Smooth muscle cell (in vitro differentiated cells): ENCODE measurements around the gene ATXN10. TPM values are rescaled to one million over a fixed set of nuclear protein-coding genes. Genes with fewer than 3 reads are reported as not detected.

Source experiments
- DNase-seq: peaks from one replicate; lab custom pipeline; 2025; ENCODE audit not compliant: unreplicated experiment; lab: John Stamatoyannopoulos, UW
- H2AFZ ChIP-seq: fragments of 200-600 bp; sonication (generic); 2 replicates; pipeline ENCODE4 v1.6.0; 2016; ENCODE audit warnings: antibody characterized with exemption, low read depth, mild to moderate bottlenecking
- H3F3A ChIP-seq: fragments of 200-600 bp; sonication (generic); 2 replicates; pipeline ENCODE4 v1.6.0; 2017; ENCODE audit warnings: antibody characterized with exemption, low read depth
- H3K27ac ChIP-seq: fragments of 200-600 bp; sonication (generic); 2 replicates; pipeline ENCODE4 v1.5.1; 2016; ENCODE audit warnings: low read depth, mild to moderate bottlenecking
- H3K27me3 ChIP-seq: fragments of 200-600 bp; sonication (generic); 2 replicates; pipeline ENCODE4 v1.6.1; 2016; ENCODE audit warnings: low read depth, mild to moderate bottlenecking
- H3K36me3 ChIP-seq: fragments of 200-600 bp; sonication (generic); 2 replicates; pipeline ENCODE4 v1.5.1; 2016; ENCODE audit warnings: low read depth
- H3K4me1 ChIP-seq: fragments of 200-600 bp; sonication (generic); 2 replicates; pipeline ENCODE4 v1.5.1; 2016; ENCODE audit warnings: low read depth
- H3K4me2 ChIP-seq: fragments of 200-600 bp; sonication (generic); 2 replicates; pipeline ENCODE4 v1.6.0; 2016; ENCODE audit warnings: mild to moderate bottlenecking
- H3K4me3 ChIP-seq: fragments of 200-600 bp; sonication (generic); 2 replicates; pipeline ENCODE4 v1.5.1; 2016; ENCODE audit warnings: mild to moderate bottlenecking
- H3K79me2 ChIP-seq: fragments of 200-600 bp; sonication (generic); 2 replicates; pipeline ENCODE4 v1.6.0; 2016; ENCODE audit warnings: low read depth, mild to moderate bottlenecking
- H3K9ac ChIP-seq: fragments of 200-600 bp; sonication (generic); 2 replicates; pipeline ENCODE4 v1.6.0; 2016; ENCODE audit warnings: low read depth
- H3K9me3 ChIP-seq: fragments of 200-600 bp; sonication (generic); replicated peaks from 2 replicates; pipeline ENCODE4 v1.5.1; 2016; ENCODE audit warnings: low read depth
- H4K20me1 ChIP-seq: fragments of 200-600 bp; sonication (generic); 2 replicates; pipeline ENCODE4 v1.6.0; 2016; ENCODE audit warnings: low read depth
- WGBS: methylation state at CpG from one replicate; pipeline ENCODE4 v1.1.7; 2016; ENCODE audit warnings: low lambda C conversion rate; 5-methylcytosine and 5-hydroxymethylcytosine counted together
- polyA plus RNA-seq: library from polyadenylated mRNA; unstranded; fragments of >200 nt; fragmentation: Nextera tagmentation; extraction: Ambion mirVana; gene quantifications from 2 replicates; pipeline ENCODE4 v1.2.1, GENCODE V29; 2016
- total RNA-seq: library from RNA; depleted of rRNA; stranded (reverse); fragments of >200 nt; gene quantifications from 2 replicates; pipeline ENCODE4 v1.2.3, GENCODE V29; 2014
- TF ChIP-seq, protein P1 (sequence below): fragments of 200-600 bp; sonication (generic); IDR thresholded peaks from 2 replicates; pipeline ENCODE4 v1.5.1; 2017; ENCODE audit warnings: borderline replicate concordance, mild to moderate bottlenecking, antibody characterized with exemption; ENCODE audit not compliant: insufficient read depth, poor library complexity, severe bottlenecking

The ATXN10 gene
- total and polyA plus RNA-seq, 2 experiments from 2014 or later: 117 to 131 TPM

DNA sequence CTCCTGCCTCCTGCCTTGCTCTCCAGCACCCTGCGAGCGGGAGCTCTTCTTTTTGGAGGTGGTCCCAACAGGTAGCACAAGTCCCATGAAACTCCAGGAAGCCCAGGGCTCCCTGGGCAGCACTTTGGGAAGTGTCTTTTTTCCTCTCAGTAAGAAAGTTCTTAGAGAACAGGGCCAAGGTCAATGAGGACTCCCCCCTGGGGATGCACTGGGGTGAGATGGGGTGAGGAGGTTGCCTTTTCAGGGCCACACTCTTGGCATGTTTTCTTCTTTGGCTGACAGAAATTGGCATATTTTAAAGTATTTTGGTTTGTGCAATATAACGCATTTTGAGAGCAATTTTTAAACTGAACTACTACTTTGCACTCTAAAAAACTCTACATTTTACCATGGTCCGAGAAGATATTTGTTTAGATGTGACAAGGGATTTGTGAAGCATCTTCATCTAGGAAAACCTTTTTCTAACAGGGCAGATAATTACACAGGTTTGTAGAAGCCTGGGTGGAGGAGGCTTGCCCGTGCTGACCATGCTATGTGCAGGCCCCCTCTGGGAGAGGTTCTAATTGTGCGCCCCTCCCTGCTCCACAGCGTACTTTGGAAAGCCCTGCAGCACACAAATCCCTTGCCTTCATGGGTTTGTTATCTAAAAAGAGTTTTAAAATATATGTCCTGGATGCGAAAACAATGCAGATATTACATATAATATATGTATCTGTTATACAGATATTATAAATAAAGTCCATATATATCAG lies 165.0 kb downstream of the ATXN10 start:
- Histone ChIP-seq H4K20me1 (peaks cover 68% of the 10 kb centered on the region), H3K4me2 (no peak overlapping the region), H3K27ac (no peak overlapping the region), H3K4me3 (no peak overlapping the region), H3K36me3 (no peaks in the 10 kb centered on the region), H3K4me1 (peaks cover 3% of the 10 kb centered on the region), H3K27me3 (no peaks in the 10 kb centered on the region), H3K9ac (no peak overlapping the region), H3F3A (no peaks in the 10 kb centered on the region), H3K9me3 (no peaks in the 10 kb centered on the region), H2AFZ (no peak overlapping the region), H3K79me2 (no peaks in the 10 kb centered on the region)
- WGBS: 94% methylated on average over 8 of the region's 8 CpGs
- no peak for DNase-seq
- TF ChIP-seq, protein P1, sequence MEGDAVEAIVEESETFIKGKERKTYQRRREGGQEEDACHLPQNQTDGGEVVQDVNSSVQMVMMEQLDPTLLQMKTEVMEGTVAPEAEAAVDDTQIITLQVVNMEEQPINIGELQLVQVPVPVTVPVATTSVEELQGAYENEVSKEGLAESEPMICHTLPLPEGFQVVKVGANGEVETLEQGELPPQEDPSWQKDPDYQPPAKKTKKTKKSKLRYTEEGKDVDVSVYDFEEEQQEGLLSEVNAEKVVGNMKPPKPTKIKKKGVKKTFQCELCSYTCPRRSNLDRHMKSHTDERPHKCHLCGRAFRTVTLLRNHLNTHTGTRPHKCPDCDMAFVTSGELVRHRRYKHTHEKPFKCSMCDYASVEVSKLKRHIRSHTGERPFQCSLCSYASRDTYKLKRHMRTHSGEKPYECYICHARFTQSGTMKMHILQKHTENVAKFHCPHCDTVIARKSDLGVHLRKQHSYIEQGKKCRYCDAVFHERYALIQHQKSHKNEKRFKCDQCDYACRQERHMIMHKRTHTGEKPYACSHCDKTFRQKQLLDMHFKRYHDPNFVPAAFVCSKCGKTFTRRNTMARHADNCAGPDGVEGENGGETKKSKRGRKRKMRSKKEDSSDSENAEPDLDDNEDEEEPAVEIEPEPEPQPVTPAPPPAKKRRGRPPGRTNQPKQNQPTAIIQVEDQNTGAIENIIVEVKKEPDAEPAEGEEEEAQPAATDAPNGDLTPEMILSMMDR: no peak

DNA sequence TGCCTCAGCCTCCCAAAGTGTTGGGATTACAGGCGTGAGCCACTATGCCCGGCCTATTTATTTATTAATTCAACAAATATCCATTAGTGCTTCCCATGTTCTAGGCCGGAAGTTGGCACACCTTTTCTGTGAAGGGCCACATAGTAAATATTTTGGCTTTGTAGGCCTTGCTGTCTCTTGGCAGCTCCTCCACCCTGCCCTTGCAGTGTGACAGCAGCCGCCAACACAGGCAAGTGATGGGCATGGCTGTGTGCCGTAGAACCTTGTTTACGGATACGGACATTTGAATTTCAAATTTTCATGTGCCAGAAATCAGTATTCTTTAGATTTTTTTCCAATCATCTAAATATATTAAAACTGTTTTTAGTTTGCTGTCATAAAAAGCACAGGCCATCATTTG lies 165.9 kb downstream of the ATXN10 start:
- WGBS: 97% methylated on average over 7 of the region's 7 CpGs
- Histone ChIP-seq H3K4me1 (peaks cover 11% of the 10 kb centered on the region), H3K27ac (no peak overlapping the region), H3K36me3 (no peaks in the 10 kb centered on the region), H3F3A (no peaks in the 10 kb centered on the region), H2AFZ (no peak overlapping the region), H3K9me3 (no peaks in the 10 kb centered on the region), H3K79me2 (no peaks in the 10 kb centered on the region), H3K4me3 (no peak overlapping the region), H3K4me2 (no peak overlapping the region), H3K27me3 (no peaks in the 10 kb centered on the region), H4K20me1 (peaks cover 76% of the 10 kb centered on the region), H3K9ac (no peak overlapping the region)
- TF ChIP-seq, protein P1: no peak
- no peak for DNase-seq

DNA sequence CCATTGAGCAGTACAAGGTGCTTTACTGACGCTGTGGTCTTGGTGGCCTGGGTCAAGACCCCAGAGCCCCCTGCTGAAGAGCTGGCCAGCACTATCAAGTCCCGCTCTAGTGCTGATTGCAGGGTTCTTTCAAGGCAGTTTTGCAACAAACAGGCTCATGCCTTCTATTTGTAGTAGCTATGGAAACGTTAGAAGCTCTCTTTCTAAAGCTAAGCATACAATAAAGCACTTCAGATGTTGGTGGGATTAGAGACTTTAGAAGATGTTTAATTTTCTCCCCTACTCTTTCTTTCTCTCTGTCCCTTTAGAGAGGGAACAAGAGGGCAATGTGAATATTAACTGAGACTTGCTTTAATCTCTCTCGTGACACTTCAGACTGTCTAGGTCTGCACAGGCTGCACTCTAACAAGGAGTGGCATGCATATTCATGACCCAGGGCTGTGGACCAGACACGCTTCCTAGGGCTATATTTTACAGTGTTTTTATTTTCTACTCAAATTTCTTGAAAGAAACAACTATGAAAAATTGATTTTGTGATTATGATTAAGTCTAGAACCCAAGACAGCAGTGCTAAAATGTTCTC lies 166.8 kb downstream of the ATXN10 start:
- H3K9ac ChIP-seq: no peak overlapping the region
- H3K27me3 ChIP-seq: no peaks in the 10 kb centered on the region
- 87% methylated on average over 5 of the region's 5 CpGs for WGBS
- peaks cover 20% of the 10 kb centered on the region for H3K4me1 ChIP-seq
- H3K27ac ChIP-seq: no peak overlapping the region
- no peak overlapping the region for H2AFZ ChIP-seq
- H3F3A ChIP-seq: no peaks in the 10 kb centered on the region
- no peak overlapping the region for H3K4me2 ChIP-seq
- no peak for DNase-seq
- H4K20me1 ChIP-seq: peaks cover 76% of the 10 kb centered on the region
- no peaks in the 10 kb centered on the region for H3K79me2 ChIP-seq
- H3K36me3 ChIP-seq: peaks cover 7% of the 10 kb centered on the region
- no peak overlapping the region for H3K4me3 ChIP-seq
- TF ChIP-seq, protein P1: no peak
- H3K9me3 ChIP-seq: no peaks in the 10 kb centered on the region

DNA sequence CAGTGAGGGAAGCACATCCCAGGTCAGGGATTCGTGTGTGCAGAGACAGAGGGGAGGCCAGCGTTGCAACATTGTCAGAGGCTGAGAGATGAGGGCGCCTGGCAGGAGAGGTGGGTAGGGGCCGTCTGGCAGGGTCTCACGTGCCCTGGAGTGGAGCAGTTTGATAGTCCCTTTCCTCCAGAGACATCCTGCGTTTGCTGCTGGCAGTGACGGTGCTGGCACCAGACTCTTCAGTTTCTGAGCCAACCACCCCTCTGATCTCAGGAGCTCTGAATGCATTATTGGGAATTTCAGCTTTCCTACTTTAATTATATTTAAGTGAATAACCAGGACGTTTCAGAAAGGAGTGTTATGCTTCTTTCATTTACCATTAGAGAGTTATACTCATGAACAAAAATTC lies 168.8 kb downstream of the ATXN10 start:
- no peaks in the 10 kb centered on the region for H3K79me2 ChIP-seq
- no peaks in the 10 kb centered on the region for H3K9me3 ChIP-seq
- 86% methylated on average over 8 of the region's 8 CpGs for WGBS
- peaks cover 39% of the 10 kb centered on the region for H3K4me1 ChIP-seq
- no peak overlapping the region for H3K4me3 ChIP-seq
- no peaks in the 10 kb centered on the region for H3F3A ChIP-seq
- H3K9ac ChIP-seq: no peak overlapping the region
- H3K27ac ChIP-seq: no peak overlapping the region
- peaks cover 9% of the 10 kb centered on the region for H3K36me3 ChIP-seq
- H3K4me2 ChIP-seq: no peak overlapping the region
- no peak overlapping the region for H2AFZ ChIP-seq
- no peak for DNase-seq
- H4K20me1 ChIP-seq: peaks cover 88% of the 10 kb centered on the region
- TF ChIP-seq, protein P1: no peak
- no peaks in the 10 kb centered on the region for H3K27me3 ChIP-seq
